Chondrocyte (in vitro differentiated cells): ENCODE results near the gene DCX. TPM values are rescaled to one million over a fixed set of nuclear protein-coding genes. Genes with fewer than 3 reads are reported as not detected.

Experiments used
- DNase-seq: peaks from one replicate; pipeline ENCODE4 v3.0.0; 2021; ENCODE audit warnings: mixed read lengths, low spot score
- H3K27ac Mint-ChIP-seq: one replicate; pipeline ENCODE4 v1.8.0; 2021; ENCODE audit warnings: mild to moderate bottlenecking, moderate library complexity, mixed read lengths; ENCODE audit not compliant: unreplicated experiment
- H3K27me3 Mint-ChIP-seq: 2 replicates; pipeline ENCODE4 v1.8.0; 2021; ENCODE audit warnings: low read depth, mixed read lengths
- H3K36me3 Mint-ChIP-seq: 2 replicates; pipeline ENCODE4 v1.8.0; 2021; ENCODE audit warnings: low read depth, mixed read lengths
- H3K4me1 Mint-ChIP-seq: 2 replicates; pipeline ENCODE4 v1.8.0; 2021; ENCODE audit warnings: low read depth, mild to moderate bottlenecking, mixed read lengths
- H3K4me3 Mint-ChIP-seq: one replicate; pipeline ENCODE4 v1.8.0; 2021; ENCODE audit warnings: mild to moderate bottlenecking, moderate library complexity, mixed read lengths; ENCODE audit not compliant: unreplicated experiment
- H3K9me3 Mint-ChIP-seq: 2 replicates; pipeline ENCODE4 v1.8.0; 2021; ENCODE audit warnings: low read depth, mixed read lengths
- CTCF ChIP-seq: fragments of 200-600 bp; sonication (generic); IDR thresholded peaks from 2 replicates; pipeline ENCODE4 v1.5.0; 2021; ENCODE audit warnings: antibody characterized with exemption, mild to moderate bottlenecking, moderate library complexity
- total RNA-seq: library from RNA; stranded (reverse); gene quantifications from 3 replicates; pipeline ENCODE4 v1.2.1, GENCODE V29; 2021

Gene DCX
- total RNA-seq, 1 donor from 2014 or later, result not detected

- no peaks in the 10 kb centered on the region for H3K27me3 Mint-ChIP-seq
- TF ChIP-seq CTCF, result no peak
- peaks cover 5% of the 10 kb centered on the region for H3K9me3 Mint-ChIP-seq
- no peaks in the 10 kb centered on the region for H3K36me3 Mint-ChIP-seq
- no peak overlapping the region for H3K4me3 Mint-ChIP-seq
- no peaks in the 10 kb centered on the region for H3K4me1 Mint-ChIP-seq
- no peak for DNase-seq
- no peak overlapping the region for H3K27ac Mint-ChIP-seq
These were observed 35.0 kb downstream of the DCX start for GRCh38 chrX:111376897-111377578.

GRCh38 chrX:111376486-111376885, 35.5 kb downstream of the DCX start:
- no peak for TF ChIP-seq CTCF
- no peaks in the 10 kb centered on the region for H3K4me1 Mint-ChIP-seq
- H3K9me3 Mint-ChIP-seq, result peaks cover 4% of the 10 kb centered on the region
- no peak for DNase-seq
- H3K27me3 Mint-ChIP-seq, result no peaks in the 10 kb centered on the region
- H3K36me3 Mint-ChIP-seq, result no peaks in the 10 kb centered on the region
- no peak overlapping the region for H3K4me3 Mint-ChIP-seq
- no peak overlapping the region for H3K27ac Mint-ChIP-seq

GRCh38 chrX:111375747-111376146, 36.2 kb downstream of the DCX start:
- TF ChIP-seq CTCF, result no peak
- Mint-ChIP-seq H3K27ac (no peak overlapping the region), H3K27me3 (no peaks in the 10 kb centered on the region), H3K9me3 (peaks cover 3% of the 10 kb centered on the region), H3K36me3 (no peaks in the 10 kb centered on the region), H3K4me3 (no peak overlapping the region), H3K4me1 (no peaks in the 10 kb centered on the region)
- DNase-seq, result no peak

GRCh38 chrX:111372086-111372485, 39.9 kb downstream of the DCX start:
- no peaks in the 10 kb centered on the region for H3K36me3 Mint-ChIP-seq
- TF ChIP-seq CTCF, result no peak
- no peaks in the 10 kb centered on the region for H3K4me1 Mint-ChIP-seq
- no peak overlapping the region for H3K4me3 Mint-ChIP-seq
- peaks cover 3% of the 10 kb centered on the region for H3K9me3 Mint-ChIP-seq
- no peak for DNase-seq
- H3K27ac Mint-ChIP-seq, result no peak overlapping the region
- H3K27me3 Mint-ChIP-seq, result no peaks in the 10 kb centered on the region

GRCh38 chrX:111365770-111366325, 46.1 kb downstream of the DCX start:
- TF ChIP-seq CTCF, result no peak
- Mint-ChIP-seq H3K27ac (no peak overlapping the region), H3K36me3 (no peaks in the 10 kb centered on the region), H3K4me3 (no peak overlapping the region), H3K4me1 (no peaks in the 10 kb centered on the region), H3K9me3 (no peaks in the 10 kb centered on the region), H3K27me3 (no peaks in the 10 kb centered on the region)
- DNase-seq, result no peak
